Upper lobe of right lung (tissue), 1 donor: ENCODE data around the gene GALNTL6. TPM values are rescaled to one million over a fixed set of nuclear protein-coding genes. Genes with fewer than 3 reads are reported as not detected.

Experiments
- ATAC-seq: fragments of 200-7000 bp; cut with Tn5 transposase; one replicate; pipeline ENCODE4 v1.9.1; 2020; ENCODE audit warnings: mild to moderate bottlenecking, moderate library complexity
- DNase-seq: peaks from one replicate; pipeline ENCODE4 v3.0.0-alpha.2; 2020
- H3K27ac ChIP-seq: fragments of 200-600 bp; one replicate; pipeline ENCODE4 v1.8.0; 2022
- H3K27me3 ChIP-seq: fragments of 200-600 bp; one replicate; pipeline ENCODE4 v1.8.0; 2022; ENCODE audit warnings: mild to moderate bottlenecking
- H3K36me3 ChIP-seq: fragments of 200-600 bp; one replicate; pipeline ENCODE4 v1.8.0; 2022
- H3K4me1 ChIP-seq: fragments of 200-600 bp; one replicate; pipeline ENCODE4 v1.8.0; 2022
- H3K4me3 ChIP-seq: fragments of 200-600 bp; one replicate; pipeline ENCODE4 v1.8.0; 2022; ENCODE audit warnings: mild to moderate bottlenecking
- H3K9me3 ChIP-seq: fragments of 200-600 bp; one replicate; pipeline ENCODE4 v1.8.0; 2022
- CTCF ChIP-seq: fragments of 200-600 bp; IDR thresholded peaks from one replicate; pipeline ENCODE4 v1.8.0; 2022; ENCODE audit warnings: antibody characterized with exemption
- intact Hi-C: fragments of 100-400 bp; cut with DNase I; formaldehyde crosslinking; loops from one replicate; pipeline ENCODE4 v1.11.0; 2022
- total RNA-seq: library from RNA; stranded (reverse); fragmentation: NEBNext Ultra II Directional; extraction: Animal tissue kit (Norgen Biotek cat#: 25700); gene quantifications from one replicate; pipeline ENCODE4 v1.2.1, GENCODE V29; 2021
- donor health status: DM: no; HTN: yes; CAD: no; lungs with severe emphysema.

Gene GALNTL6
- total RNA-seq, 1 donor from 2014 or later, result 0.20 TPM

- DNase-seq, result no peak
- ATAC-seq, result no peak
- Histone ChIP-seq H3K27ac (no peak overlapping the region), H3K36me3 (no peaks in the 10 kb centered on the region), H3K9me3 (no peaks in the 10 kb centered on the region), H3K27me3 (no peaks in the 10 kb centered on the region), H3K4me3 (no peak overlapping the region), H3K4me1 (no peaks in the 10 kb centered on the region)
- intact Hi-C loops, result no loop called here
- no peak for TF ChIP-seq CTCF
Measured at GRCh38 chr4:171966356-171966755, 153.2 kb downstream of the GALNTL6 start.

- H3K36me3 ChIP-seq, result no peaks in the 10 kb centered on the region
- ATAC-seq (no peak), DNase-seq (no peak)
- H3K4me3 ChIP-seq, result no peak overlapping the region
- intact Hi-C loops, result no loop called here
- H3K27ac ChIP-seq, result no peak overlapping the region
- H3K9me3 ChIP-seq, result no peaks in the 10 kb centered on the region
- H3K4me1 ChIP-seq, result no peaks in the 10 kb centered on the region
- no peak for TF ChIP-seq CTCF
- no peaks in the 10 kb centered on the region for H3K27me3 ChIP-seq
Measured at GRCh38 chr4:171978216-171978615, 165.0 kb downstream of the GALNTL6 start.

DNA sequence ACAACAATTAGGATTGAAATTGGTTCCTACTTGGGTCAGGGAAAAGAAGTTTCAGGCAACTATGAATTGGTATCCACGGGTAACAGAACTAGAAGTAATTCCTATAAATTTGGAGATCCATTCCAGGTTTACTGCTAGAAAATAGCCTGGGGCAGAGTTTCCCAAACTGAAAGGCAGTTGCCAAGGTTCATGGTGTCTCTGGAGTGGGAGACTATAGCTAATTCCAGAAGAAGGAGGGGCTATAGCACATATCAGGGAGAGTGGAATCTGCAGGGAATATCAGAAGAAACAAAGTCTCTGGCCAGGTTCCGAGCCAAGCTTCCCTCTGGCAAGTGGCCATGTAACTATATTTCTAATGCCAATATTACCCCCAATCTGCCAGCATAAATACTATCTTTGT, 166.3 kb downstream of the GALNTL6 start:
- no peak overlapping the region for H3K4me3 ChIP-seq
- intact Hi-C loops, result no loop called here
- H3K4me1 ChIP-seq, result no peaks in the 10 kb centered on the region
- no peaks in the 10 kb centered on the region for H3K9me3 ChIP-seq
- H3K27ac ChIP-seq, result no peak overlapping the region
- DNase-seq (no peak), ATAC-seq (no peak)
- H3K27me3 ChIP-seq, result no peaks in the 10 kb centered on the region
- TF ChIP-seq CTCF, result no peak
- no peaks in the 10 kb centered on the region for H3K36me3 ChIP-seq

DNA sequence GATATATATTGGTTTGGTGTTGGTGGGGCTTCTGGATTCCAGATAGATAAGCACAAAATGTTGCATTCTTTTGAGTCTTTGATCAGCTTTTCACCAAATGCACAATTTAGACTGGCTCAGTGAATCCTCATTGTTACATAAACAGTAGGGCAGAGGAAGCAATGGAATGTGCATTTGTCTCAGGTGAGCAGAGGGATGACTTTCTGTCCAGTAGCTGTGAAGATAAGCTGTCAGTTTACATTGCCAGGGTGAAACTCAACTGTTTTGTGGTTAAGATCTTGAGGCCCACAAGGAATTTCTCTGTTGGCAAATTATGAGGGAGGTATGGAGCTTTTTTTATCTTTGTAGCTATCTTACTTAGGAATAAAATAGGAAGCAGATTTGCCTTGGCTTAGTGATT, 168.0 kb downstream of the GALNTL6 start:
- Histone ChIP-seq H3K4me3 (no peak overlapping the region), H3K27me3 (no peaks in the 10 kb centered on the region), H3K36me3 (no peaks in the 10 kb centered on the region), H3K4me1 (no peaks in the 10 kb centered on the region), H3K9me3 (no peaks in the 10 kb centered on the region), H3K27ac (no peak overlapping the region)
- no peak for DNase-seq
- intact Hi-C loops, result no loop called here
- no peak for TF ChIP-seq CTCF
- no peak for ATAC-seq

- Histone ChIP-seq H3K4me1 (no peaks in the 10 kb centered on the region), H3K9me3 (no peaks in the 10 kb centered on the region), H3K27me3 (no peaks in the 10 kb centered on the region), H3K36me3 (no peaks in the 10 kb centered on the region), H3K27ac (no peak overlapping the region), H3K4me3 (no peak overlapping the region)
- DNase-seq (no peak), ATAC-seq (peak; percentile 22)
- no peak for TF ChIP-seq CTCF
- intact Hi-C loops, result no loop called here
Measured at GRCh38 chr4:171983935-171984805, 171.0 kb downstream of the GALNTL6 start.
